GM21360 (cell line): ENCODE data around the gene PYGM.

ENCODE experiments used
- ATAC-seq: cut with Tn5 transposase; IDR thresholded peaks from one replicate; pipeline ENCODE4 v1.9.1; 2021; ENCODE audit warnings: mild to moderate bottlenecking, moderate library complexity; ENCODE audit not compliant: unreplicated experiment

Gene PYGM

DNA sequence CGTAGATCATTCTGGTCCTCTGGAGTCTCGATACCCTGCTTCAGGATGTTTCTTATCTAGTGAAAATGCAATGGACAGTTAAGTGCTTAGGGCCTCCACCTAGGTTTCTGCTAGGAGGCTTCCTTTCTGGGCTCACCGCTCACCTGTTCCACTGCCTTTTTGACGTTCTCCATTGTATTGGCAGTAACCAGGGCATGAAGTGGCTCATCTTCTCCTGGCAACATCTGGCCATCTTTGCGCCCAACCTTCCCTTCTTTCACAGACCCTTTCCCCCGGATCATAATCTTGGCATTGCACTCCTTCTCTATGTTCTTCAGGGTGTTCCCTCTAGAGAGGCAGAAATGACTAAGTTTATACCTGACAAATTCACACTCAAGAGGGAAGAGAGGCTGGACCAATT lies 9.5 kb upstream of the PYGM start:
- ATAC-seq, result no peak

DNA sequence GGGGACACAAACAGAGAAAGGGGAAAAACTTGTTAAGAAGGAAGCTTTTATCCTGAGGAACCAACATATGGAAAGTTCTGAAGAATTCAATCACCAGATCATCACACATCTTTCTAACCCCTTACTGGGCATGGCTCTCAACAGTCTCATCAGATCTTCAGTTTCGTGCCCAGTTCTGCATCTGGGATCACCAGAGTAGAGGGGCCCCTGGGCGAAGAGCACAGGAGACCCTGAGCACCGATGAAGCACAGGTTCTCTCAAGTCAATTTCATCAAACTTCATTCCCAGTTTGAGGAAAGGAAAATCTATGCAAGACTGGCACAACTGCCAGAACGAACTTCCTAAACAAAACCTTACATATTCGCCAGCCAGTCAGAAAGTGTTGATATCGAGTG lies 8.5 kb upstream of the PYGM start:
- ATAC-seq, result no peak

DNA sequence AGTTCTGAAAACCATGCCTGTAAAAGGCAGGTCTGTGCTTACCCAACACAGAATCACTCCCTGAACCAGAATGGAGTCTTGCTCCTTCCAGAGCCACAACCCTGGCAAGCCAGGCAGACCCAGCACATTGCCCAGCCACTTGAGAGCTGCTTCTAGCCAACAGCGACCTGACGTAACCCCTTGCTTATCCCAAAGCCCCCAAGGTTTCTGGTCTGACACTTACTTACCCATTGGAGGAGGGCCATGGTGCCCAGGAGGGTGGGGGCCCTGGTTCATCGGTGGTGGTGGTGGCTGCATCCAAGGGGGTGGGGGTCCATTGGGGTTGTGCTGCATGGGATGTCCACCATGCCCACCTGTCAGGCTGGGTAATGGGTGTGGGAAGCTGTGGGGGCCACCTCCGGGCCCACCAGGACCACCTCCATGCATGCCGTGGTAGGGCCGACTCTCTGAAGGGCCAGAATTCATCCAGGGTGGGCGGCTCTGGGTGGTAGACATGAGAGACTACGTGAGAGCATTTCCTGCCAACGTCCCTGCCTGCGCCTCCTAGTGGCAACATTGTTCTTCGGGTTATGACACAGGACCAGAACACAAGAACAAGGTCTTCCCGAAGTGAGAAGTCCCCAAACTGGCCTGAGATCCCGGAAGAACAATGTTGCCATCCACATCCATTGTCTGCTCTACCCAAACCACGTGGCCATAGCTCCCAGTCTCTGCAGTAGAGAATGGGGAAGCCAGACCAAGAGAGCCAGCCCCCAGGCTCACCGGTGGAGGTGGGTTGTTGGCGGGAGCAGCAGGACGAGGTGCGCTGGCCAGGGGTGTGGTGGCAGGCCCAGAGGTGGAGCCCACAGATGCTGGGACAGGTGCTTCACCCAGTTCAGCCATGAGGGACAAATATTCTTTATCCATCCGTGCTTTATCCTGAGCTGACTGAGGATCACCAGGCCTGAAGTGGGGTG lies 7.8 kb upstream of the PYGM start:
- ATAC-seq, result no peak

DNA sequence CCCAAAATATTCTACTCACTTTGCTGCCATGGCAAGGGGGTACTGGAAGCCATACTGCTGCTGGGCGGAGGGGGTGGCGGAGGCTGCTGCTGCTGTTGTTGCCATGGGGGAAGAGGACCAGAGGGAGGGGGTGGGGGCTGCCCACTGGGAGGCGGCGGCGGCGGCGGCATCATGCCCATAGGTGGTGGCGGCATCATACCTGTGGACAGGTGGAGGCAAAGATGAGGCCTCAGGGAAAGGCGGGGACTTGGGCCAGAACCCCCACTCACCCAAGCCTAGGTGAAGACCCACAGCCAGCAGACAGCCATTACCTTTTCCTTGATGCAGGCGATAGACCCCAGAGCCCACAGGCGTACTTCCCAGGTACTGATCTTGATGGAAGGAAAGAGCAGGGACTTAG lies 7.1 kb upstream of the PYGM start:
- no peak for ATAC-seq

DNA sequence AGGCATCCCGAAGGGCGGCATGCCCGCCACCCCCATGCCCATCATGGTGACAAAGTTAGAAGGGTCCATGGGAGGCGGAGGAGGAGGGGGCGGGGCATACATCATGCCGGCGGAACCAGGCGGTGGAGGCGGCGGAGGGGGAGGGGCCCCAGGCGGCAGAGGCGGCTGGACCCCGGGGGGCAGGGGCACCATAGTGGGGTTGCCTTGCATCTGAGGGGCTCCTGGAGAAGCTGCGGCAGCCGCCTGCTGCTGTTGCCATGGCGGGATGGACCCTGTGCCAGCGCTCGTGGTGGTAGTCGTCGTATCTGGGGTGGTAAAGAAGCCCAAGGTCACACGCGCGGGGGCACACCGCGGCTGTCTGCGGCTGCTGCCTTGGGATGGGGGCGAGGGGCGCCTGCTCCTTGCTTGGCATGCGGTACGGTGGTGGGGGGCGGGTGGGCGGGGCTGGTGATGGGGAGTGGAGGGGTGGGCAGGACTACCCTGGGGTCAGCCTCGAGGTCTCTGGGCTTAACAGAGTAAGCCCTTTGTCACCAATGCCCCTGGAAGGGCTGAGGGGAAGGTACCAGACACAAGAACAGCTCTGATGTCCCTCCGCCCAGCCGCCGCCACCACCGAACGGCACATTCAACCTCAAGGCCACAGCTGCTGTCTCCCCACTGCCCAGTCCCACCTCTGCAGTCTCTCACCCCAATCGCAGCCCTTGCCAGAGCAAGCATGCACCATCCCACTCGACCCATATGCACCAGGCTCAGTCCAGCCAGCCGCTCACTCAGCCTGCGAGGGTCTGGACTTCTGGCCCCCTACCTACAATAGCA lies 6.3 kb upstream of the PYGM start:
- no peak for ATAC-seq

DNA sequence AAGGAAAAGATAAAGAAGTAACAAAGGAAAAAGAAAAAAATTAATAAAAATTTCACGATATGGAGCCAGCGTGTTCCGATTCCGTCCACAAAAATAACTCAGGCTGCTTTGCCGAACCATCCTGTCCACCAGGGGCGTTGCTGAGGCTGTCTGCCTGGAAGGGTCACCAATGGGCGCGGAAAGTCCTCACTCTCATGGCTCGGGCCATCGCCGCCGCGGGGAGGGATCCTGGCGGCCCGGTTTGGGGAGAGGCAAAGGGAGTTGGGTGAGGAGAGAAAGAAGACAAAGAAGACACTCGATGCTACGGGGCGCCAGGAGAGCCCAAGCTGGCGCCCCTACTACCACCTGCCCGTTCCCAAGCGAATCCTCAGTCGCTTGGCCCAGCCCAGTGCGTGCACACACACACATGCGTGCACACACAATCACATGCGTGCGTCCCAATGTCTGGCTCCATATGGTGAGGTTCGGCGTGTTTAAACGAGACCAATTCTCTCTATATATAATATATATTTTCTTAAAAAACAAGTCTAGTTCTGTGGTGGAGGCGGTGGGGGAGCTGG lies 5.6 kb upstream of the PYGM start:
- no peak for ATAC-seq

DNA sequence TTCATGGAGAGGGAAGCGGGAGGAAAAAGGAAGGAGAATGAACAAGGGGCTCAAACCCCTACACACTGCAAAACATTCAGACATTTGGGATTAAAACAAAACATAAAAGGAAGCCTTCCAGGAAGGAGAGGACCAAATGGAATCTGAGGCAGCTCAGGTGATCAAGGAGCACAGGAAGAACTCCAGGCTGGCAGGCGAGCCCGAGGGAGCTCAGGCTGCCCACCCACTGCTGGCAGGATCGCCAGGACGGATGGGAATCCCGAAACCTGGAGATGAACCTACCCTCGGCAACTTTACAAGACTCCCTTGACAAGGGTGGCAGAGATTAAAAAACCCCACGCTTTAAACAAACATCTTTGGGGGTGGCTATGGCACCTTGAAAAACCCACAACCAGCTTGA lies 5.0 kb upstream of the PYGM start:
- no peak for ATAC-seq

DNA sequence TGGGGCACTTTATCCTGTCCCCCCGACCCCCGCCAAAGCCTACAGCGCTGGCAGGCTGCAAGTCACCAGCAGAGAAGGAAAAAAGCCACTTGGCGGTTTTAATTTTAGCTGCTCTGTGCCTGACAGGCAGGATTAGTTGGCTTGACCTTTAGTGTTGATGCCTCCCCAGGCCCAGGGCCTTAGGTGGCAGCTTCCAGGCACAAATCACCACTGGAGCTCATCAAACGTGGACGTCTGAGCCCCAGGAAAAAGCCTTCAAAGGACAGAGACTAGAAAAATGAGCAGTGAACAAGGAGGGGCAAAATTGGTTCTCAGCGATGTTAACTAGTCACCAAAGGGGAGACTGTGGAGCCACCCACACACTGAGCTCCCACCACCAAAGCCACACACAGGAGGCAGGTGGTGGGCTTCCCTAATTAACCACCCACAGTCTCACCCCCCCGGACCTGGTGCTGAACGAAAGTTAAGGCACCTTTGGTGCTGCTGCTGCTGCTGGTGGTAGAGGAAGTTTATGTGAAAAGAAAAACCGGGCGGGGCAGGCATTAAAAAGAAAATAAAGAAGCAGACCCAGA lies 4.4 kb upstream of the PYGM start:
- no peak for ATAC-seq

DNA sequence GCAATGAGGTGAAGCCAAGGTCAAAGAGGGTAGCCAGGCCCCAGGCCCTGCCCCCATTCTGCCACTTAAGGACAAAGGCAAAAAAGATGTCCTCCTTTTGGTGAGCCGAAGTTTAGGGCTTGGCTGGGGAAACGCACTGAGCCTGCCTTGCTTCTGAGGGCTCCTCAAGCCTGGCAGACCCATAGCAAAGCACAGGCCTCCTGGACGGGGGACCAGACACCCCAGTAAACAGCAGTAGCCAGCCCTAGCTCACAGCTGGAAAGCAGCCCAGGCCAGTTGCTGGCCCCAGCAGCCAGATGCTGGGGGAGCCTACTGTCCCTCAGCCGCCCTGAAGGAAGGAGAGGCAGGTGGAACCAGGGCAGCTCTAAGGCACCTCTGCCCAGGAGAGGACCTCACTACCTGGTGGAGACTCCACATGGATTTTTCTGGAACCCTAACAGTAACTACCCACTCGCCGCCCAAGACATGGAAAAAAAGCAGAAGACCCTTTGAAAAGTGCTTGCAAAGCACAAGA lies 3.8 kb upstream of the PYGM start:
- no peak for ATAC-seq

DNA sequence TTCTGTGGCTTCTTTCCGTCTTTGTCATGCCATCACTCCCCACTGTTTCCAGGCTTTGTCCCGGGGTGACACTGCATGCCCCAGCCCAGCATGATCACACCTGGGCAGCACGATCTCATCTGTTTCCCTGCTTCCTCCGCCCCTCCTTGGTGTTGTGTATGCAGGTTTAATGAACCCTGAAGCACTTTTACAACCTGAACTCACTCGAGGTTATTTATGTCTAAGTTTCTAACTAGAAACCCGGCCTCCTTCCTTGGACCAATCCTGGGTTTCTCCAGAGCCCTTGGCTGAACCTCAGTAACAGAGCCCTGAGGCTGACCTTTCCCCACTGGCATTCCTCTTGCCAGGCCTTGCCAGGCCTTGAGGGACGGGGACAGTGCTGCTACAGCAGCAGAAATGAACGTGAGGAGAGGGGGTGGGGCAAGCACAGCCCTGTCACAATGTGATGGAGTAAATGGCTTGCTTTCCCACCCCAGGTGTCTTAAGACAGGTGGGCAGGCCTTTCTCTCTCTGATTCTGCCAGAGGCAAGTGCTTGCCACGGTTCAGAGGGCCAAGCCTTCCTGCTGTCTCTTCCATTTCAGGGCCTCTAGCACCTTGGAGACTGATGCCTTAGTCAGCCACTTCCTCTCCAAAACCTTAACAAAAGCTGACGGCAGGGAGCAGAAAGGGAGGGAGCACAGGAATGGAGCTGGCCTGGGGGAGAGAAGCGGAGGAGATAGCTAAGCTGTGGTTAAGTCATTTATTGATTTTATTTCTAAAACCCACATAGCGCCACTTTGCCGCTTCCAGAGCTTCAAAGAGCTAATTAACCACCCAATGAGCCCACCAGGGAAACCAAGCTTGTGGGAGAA lies 3.1 kb upstream of the PYGM start:
- no peak for ATAC-seq

DNA sequence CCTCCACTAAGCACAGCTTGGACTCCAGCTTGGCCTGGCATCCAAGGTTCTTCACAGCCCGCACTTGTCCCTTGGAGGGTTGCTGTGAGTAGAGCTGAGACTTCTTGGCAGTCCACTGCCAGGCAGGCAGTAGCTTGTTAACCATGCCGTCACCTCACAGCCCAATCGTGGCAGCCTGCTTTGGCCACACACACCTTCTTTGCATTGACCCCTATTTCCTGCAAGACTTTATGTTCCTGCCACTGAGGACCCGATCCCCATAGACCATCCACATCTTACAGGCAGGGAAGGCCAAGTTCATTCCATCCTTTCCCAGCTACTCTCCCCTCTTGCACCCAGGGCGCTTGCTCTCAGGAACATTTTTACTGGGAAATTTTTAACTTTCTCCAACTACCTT lies 2.5 kb upstream of the PYGM start:
- ATAC-seq, result no peak

DNA sequence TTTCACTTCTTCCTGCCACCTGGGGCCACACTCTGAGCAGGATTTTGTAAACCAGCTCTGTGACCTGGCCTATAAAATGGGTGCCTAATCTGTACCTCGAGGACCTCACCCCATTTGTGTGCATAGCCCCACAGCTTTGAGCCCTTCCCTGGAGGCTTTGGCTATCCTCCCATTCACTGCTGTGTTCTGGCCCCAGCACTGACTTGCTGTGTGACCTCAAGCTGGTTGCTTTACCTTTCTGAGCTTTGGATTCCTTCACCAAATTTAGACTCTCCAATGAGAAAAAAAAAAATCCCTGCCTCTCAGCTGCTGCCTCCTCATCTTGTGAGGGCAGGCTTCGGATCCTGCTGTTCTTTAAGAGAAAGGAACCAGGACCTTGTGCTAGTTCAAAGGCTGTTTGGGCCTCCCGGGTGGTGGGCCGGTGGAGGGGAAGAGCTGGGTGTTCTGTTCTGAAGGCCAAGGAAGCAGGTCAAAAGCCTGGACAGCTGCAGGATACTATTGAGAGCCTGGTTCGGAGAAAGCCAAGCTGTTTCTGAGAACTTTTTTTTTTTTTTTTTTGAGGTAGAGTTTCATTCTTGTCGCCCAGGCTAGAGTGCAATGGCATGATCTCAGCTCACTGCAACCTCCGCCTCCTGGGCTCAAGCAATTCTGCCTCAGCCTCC lies 1.1 kb upstream of the PYGM start:
- ATAC-seq, result no peak

DNA sequence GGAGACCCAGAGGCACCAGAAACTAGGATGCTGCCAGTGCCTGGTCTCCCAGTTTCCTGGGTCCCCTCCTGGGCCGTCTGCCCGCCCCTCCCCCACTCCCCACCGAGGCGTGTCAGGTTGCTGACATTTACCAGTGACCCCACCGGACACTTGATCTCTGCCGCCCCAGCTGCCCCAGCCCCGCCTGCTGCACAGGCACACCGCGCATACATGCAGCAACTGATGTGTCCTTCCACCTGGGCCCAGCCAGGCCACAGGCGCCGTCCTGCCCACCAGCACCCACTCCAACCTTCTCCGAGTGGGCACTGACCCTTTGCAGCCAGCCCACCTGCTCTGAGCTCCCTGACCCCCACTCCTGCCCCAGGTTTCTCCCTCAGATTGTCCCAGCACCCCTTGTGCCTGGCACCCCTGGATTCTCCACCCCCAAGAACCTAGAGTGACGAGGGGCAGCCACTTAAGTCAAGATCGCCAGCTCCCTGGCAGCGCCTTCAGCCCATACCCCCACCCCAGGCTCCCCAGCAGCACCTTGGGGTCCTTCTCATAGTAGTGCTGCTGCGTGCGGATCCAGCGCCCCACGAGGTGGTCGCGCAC lies 548 bp downstream of the PYGM start:
- no peak for ATAC-seq

DNA sequence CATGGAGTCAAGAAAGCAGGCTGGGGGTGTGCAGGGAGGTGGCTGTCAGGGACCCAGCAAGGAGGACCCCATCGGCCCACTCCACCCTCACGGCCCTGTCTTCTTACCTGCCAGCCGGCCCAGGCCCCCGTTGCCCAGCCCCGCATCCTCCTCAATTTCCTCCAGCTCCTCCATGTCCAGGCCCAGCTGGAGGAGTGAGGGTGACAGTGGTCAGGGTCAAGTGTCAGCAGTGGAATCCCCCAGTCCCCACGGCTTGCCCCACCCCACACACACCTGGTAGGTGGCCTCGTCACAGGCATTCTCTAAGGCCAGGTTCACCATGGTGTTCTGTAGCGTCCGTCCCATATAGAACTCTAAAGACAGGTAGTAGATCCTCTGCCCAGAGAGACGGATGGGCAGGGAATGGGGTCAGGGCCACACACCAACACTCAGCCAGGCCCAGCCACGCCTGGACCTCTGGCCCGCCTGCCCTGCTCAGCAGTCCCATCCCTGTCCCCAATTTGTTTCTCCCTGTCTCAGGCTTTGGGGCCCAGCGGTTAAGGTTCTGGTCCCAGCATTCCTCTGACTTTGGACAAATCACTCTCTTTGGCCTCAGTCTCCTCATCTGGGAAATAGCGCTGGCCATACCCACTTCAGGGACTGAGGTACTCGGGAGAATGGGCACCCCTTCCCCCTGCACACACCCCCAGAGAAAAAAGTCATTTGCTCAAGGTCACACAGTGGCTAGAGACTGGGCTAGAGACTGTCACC lies 1.3 kb downstream of the PYGM start:
- no peak for ATAC-seq

DNA sequence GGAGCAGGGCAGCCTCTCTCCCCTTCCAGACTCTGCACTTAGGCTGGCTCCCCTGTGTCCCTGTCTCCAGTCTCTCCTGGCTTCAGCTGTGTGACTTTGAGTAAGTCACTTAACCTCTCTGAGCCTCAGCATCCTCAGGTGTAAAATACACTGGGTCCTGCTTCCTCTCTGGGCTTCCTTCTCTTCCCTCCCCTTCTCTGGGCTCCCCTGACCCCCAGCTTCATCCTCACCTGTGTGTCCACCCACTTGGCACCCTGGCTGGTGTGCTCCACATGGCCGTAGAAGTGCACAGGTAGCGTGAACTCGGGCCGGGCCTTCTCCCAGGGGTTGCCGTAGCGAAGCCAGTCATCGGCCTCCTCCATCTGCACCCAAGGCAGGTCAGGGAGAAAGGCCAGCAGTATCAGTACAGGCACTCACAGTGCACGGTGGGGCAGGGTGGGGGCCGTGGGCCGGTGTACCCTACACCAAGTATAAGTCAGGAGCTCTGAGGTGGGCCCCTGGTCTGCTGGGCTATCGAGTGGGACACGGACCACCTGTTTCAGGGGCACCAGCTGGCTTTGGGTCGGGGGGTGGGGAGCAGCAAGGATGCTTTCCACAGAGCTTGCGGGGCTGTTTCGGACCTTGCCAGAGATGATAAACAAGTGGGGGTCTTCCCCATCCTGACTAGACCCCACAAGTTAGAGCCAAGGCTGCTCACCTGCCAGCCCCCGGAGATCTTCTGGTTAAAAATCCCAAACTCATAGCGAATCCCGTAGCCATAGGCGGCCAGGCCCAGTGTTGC lies 2.0 kb downstream of the PYGM start:
- ATAC-seq, result no peak

DNA sequence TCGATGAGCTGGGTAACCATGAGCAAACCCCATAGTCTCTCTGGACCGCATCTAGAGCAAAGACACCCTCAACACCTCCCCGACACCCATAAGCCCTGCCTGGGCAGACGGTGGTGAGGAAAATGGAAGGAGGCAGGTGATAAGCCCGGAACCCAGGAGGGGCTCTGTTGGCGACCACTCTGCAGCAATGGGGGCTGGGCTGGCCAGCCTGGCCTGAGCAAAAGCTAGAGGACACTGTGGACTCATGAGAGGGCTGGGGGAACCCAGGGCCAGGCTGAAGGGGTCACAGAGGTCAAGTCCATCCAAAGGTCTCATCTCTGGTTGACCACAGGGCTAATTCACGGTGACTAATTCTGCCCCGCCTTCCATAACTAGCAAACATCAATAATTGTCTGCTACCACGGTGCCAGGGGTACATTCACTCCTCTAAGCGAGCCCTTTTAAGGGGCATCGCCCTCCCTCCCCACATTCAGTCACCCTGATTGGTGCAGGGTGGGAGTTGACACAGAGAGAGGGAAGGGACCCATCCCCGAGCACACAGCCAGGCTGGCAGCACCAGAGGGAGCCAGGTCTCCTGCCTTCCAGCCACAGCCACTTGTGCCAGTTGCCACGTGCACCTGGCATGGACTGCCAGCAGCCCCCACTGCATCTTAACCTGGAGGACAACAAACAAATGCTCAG lies 4.0 kb downstream of the PYGM start:
- no peak for ATAC-seq

DNA sequence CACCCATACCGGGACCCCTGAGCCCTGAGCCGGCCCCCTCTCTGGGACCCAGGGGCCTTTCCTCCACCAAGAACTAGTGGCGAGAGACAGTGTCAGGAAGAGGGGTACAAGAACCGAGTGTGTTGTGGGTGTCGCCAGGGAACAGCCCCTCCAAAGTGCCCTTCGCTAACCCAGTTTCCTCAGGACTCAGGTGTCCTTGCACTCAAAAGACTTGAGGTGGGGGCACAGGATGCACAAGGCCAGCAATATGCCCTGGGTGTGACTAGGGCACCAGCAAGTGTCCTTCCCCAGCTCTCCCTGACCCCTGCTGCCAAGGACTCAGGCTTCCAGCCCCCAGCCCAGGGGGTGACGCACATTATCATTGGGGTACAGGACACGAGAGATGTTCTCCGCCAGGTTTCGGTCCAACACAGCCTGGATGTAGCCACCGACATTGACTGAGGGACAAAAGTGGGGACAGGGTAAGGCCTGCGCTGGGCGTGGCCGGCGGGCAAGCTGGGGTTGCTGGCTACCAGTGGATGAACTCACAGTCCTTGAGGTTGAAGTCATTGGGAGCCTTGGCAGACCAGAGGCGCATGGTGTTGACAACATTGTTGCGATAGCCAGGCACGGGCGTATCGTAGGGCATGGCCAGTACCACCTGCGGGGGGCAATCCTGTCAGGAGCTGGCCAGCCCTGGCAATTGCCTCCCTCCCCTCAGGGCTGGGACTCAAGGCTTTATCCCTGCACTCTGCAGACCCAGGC lies 4.7 kb downstream of the PYGM start:
- no peak for ATAC-seq
